Ishikawa (cell line): ENCODE measurements around the gene ENTREP3.
A peak's percentile ranks its signal among the peaks of the same experiment; 100 is the strongest.

ENCODE experiments used
- EP300 ChIP-seq: IDR thresholded peaks from 2 replicates; pipeline ENCODE4 v1.6.1; 2012; ENCODE audit warnings: borderline replicate concordance
- NFIC ChIP-seq: IDR thresholded peaks from 2 replicates; pipeline ENCODE4 v1.6.1; 2012
- RAD21 ChIP-seq: IDR thresholded peaks from 2 replicates; pipeline ENCODE4 v1.6.1; 2012; ENCODE audit warnings: low read depth
- REST ChIP-seq: IDR thresholded peaks from 2 replicates; pipeline ENCODE4 v1.6.1; 2012; ENCODE audit warnings: low read depth, mild to moderate bottlenecking
- TAF1 ChIP-seq: IDR thresholded peaks from 2 replicates; pipeline ENCODE4 v1.6.1; 2012; ENCODE audit warnings: low read depth, mild to moderate bottlenecking
- TCF12 ChIP-seq: IDR thresholded peaks from 2 replicates; pipeline ENCODE4 v1.6.1; 2012; ENCODE audit warnings: low read depth
- TEAD4 ChIP-seq: IDR thresholded peaks from 2 replicates; pipeline ENCODE4 v1.6.1; 2012
- YY1 ChIP-seq: IDR thresholded peaks from 2 replicates; pipeline ENCODE4 v1.6.1; 2012; ENCODE audit warnings: low read depth
- TF ChIP-seq, protein P1 (sequence below): IDR thresholded peaks from 2 replicates; pipeline ENCODE4 v1.6.1; 2012

- TF ChIP-seq RAD21 (0 out of 2 replicates have a peak, but pooled peaks have one; percentile 3), EP300 (peak; percentile 30; the same call in 1 of the 2 replicates), YY1 (peak; percentile 64; the same call in 1 of the 2 replicates), TEAD4 (peak; percentile 81), NFIC (no peak), REST (no peak), TCF12 (peak; percentile 67), TAF1 (peak; percentile 61)
- TF ChIP-seq, protein P1, sequence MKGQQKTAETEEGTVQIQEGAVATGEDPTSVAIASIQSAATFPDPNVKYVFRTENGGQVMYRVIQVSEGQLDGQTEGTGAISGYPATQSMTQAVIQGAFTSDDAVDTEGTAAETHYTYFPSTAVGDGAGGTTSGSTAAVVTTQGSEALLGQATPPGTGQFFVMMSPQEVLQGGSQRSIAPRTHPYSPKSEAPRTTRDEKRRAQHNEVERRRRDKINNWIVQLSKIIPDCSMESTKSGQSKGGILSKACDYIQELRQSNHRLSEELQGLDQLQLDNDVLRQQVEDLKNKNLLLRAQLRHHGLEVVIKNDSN, result peak; percentile 99
These were observed 6.8 kb upstream of the ENTREP3 start, which contains the start of gene SCAMP3 for GRCh38 chr1:155261852-155262673.
